Loucy (cell line): Measurements from ENCODE around the gene SH3BGRL.

Experiments
- H2AFZ ChIP-seq: fragments of 200-600 bp; sonication (generic); 2 replicates; pipeline ENCODE4 v1.6.0; 2016; ENCODE audit warnings: antibody characterized with exemption, mild to moderate bottlenecking, low read length, moderate library complexity
- H3F3A ChIP-seq: fragments of 200-600 bp; 2 replicates; pipeline ENCODE4 v1.6.0; 2016; ENCODE audit warnings: antibody characterized with exemption, low read depth, mild to moderate bottlenecking
- H3K27me3 ChIP-seq: fragments of 200-600 bp; sonication (generic); 2 replicates; pipeline ENCODE4 v1.6.1; 2014; ENCODE audit warnings: low read length, mild to moderate bottlenecking; ENCODE audit not compliant: insufficient read depth, poor library complexity, severe bottlenecking
- H3K36me3 ChIP-seq: fragments of 200-600 bp; sonication (generic); 2 replicates; pipeline ENCODE4 v1.6.1; 2016; ENCODE audit warnings: low read length; ENCODE audit not compliant: insufficient read depth
- H3K4me1 ChIP-seq: fragments of 200-600 bp; sonication (generic); 2 replicates; pipeline ENCODE4 v1.5.1; 2014; ENCODE audit warnings: low read length, mild to moderate bottlenecking; ENCODE audit not compliant: insufficient read depth, poor library complexity, severe bottlenecking
- H3K4me2 ChIP-seq: fragments of 200-600 bp; sonication (generic); 2 replicates; pipeline ENCODE4 v1.6.0; 2014; ENCODE audit warnings: antibody characterized with exemption, low read length, low read depth, mild to moderate bottlenecking; ENCODE audit not compliant: poor library complexity, severe bottlenecking
- H3K4me3 ChIP-seq: fragments of 200-600 bp; sonication (generic); 2 replicates; pipeline ENCODE4 v1.5.1; 2014; ENCODE audit warnings: low read length, mild to moderate bottlenecking, mixed read lengths; ENCODE audit not compliant: poor library complexity, severe bottlenecking
- H3K79me2 ChIP-seq: fragments of 200-600 bp; sonication (generic); 2 replicates; pipeline ENCODE4 v1.6.1; 2014; ENCODE audit warnings: low read length; ENCODE audit not compliant: insufficient read depth
- H3K9ac ChIP-seq: fragments of 200-600 bp; sonication (generic); 2 replicates; pipeline ENCODE4 v1.6.0; 2014; ENCODE audit warnings: mild to moderate bottlenecking, low read depth, low read length, moderate library complexity; ENCODE audit not compliant: poor library complexity, severe bottlenecking
- H3K9me2 ChIP-seq: fragments of 200-600 bp; sonication (generic); replicated peaks from 2 replicates; pipeline ENCODE4 v1.6.1; 2016; ENCODE audit warnings: low read depth, low read length, mixed read lengths
- H3K9me3 ChIP-seq: fragments of 200-600 bp; sonication (generic); 2 replicates; pipeline ENCODE4 v1.6.1; 2014; ENCODE audit warnings: mild to moderate bottlenecking, antibody characterized with exemption, low read length, low read depth; ENCODE audit not compliant: insufficient read depth
- H4K20me1 ChIP-seq: fragments of 200-600 bp; sonication (generic); 2 replicates; pipeline ENCODE4 v1.6.0; 2014; ENCODE audit warnings: antibody characterized with exemption, low read length, mild to moderate bottlenecking; ENCODE audit not compliant: insufficient read depth, poor library complexity, severe bottlenecking
- CTCF ChIP-seq: fragments of 200-600 bp; sonication (generic); conservative IDR thresholded peaks from 2 replicates; pipeline ENCODE4 v1.5.1; 2014; ENCODE audit warnings: mild to moderate bottlenecking, antibody characterized with exemption, low read length
- EZH2phosphoT487 ChIP-seq: fragments of 200-600 bp; IDR thresholded peaks from 2 replicates; pipeline ENCODE4 v1.6.1; 2018; ENCODE audit warnings: antibody characterized with exemption, mild to moderate bottlenecking, moderate library complexity, borderline replicate concordance

SH3BGRL gene

GRCh38 chrX:81206476-81206875, 4.6 kb downstream of the SH3BGRL start:
- TF ChIP-seq CTCF (no peak), EZH2phosphoT487 (no peak)
- Histone ChIP-seq H2AFZ (no peak overlapping the region), H3K9me3 (no peaks in the 10 kb centered on the region), H3F3A (no peaks in the 10 kb centered on the region), H3K27me3 (no peaks in the 10 kb centered on the region), H3K4me3 (peak overlapping the region; percentile 56), H3K36me3 (no peaks in the 10 kb centered on the region), H3K4me2 (peak overlapping the region; percentile 88), H3K79me2 (peaks cover 71% of the 10 kb centered on the region), H3K4me1 (peaks cover 12% of the 10 kb centered on the region), H3K9me2 (no peaks in the 10 kb centered on the region), H3K9ac (no peak overlapping the region), H4K20me1 (peaks cover 24% of the 10 kb centered on the region)

- TF ChIP-seq EZH2phosphoT487, result no peak
- TF ChIP-seq CTCF, result no peak
- H3K9ac ChIP-seq, result no peak overlapping the region
- no peaks in the 10 kb centered on the region for H3K27me3 ChIP-seq
- H3K4me1 ChIP-seq, result peaks cover 13% of the 10 kb centered on the region
- no peak overlapping the region for H2AFZ ChIP-seq
- no peaks in the 10 kb centered on the region for H3F3A ChIP-seq
- H4K20me1 ChIP-seq, result peaks cover 19% of the 10 kb centered on the region
- no peak overlapping the region for H3K4me2 ChIP-seq
- no peaks in the 10 kb centered on the region for H3K36me3 ChIP-seq
- no peak overlapping the region for H3K4me3 ChIP-seq
- H3K9me3 ChIP-seq, result no peaks in the 10 kb centered on the region
- H3K79me2 ChIP-seq, result peaks cover 55% of the 10 kb centered on the region
- H3K9me2 ChIP-seq, result no peaks in the 10 kb centered on the region
Measured at GRCh38 chrX:81208916-81209315, 7.0 kb downstream of the SH3BGRL start.

DNA sequence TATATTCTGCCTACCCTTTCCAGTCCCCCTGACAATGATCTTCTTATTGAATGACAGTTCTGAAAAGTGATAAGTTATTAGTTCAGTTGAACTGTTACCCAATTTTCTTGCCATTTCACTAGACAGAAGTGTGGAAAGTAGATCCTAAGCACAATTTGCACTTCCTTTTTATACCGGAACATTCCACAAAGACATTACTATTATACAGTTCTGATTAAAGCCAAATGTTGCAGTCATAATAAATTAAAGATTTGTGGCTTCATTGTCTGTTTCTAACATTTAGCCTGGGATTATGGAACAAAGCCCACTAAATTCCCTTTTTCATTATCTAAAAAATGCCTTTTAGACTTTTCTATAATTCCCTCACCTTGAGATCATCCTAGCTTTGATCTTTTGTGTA, 13.8 kb downstream of the SH3BGRL start:
- TF ChIP-seq EZH2phosphoT487 (no peak), CTCF (no peak)
- Histone ChIP-seq H3K9ac (no peak overlapping the region), H3F3A (no peaks in the 10 kb centered on the region), H3K27me3 (no peaks in the 10 kb centered on the region), H3K4me3 (no peak overlapping the region), H3K4me1 (peaks cover 14% of the 10 kb centered on the region), H4K20me1 (peaks cover 7% of the 10 kb centered on the region), H3K79me2 (0 out of 2 replicates have a peak, but pooled peaks cover 9% of the 10 kb centered on the region), H3K9me3 (no peaks in the 10 kb centered on the region), H3K4me2 (no peak overlapping the region), H2AFZ (no peak overlapping the region), H3K36me3 (no peaks in the 10 kb centered on the region), H3K9me2 (no peaks in the 10 kb centered on the region)
